ENCODE measurements around the gene SPINK4.

- TF ChIP-seq CTCF (IDR thresholded peaks at IDR 0.05; ENCODE audit: low read length): no peak
- TF ChIP-seq EZH2 (IDR thresholded peaks at IDR 0.05; ENCODE audit: borderline replicate concordance, low read length): no peak
Observed at GRCh38 chr9:33223696-33224095, 16.3 kb upstream of the SPINK4 start.

Data from OCI-LY1 (cell line).